AG08396 (cell line): ENCODE data around the gene OR5A2.
"Not testable (repeated sequence)": the region's sequence is repeated elsewhere in the genome, so short reads cannot be mapped to it uniquely, and the experiment has no call there.

Experiments used
- DNase-seq: peaks from one replicate; pipeline ENCODE4 v3.0.0; 2012; ENCODE audit warnings: low spot score, mixed read lengths

The OR5A2 gene

GRCh38 chr11:59426361-59427067 lies at the start of gene OR5A2:
TSS of gene OR5A2 (minus strand) at chr11:59426413. CDS start at chr11:59422953, 3,460 bp downstream.
- no peak for DNase-seq

GRCh38 chr11:59475176-59475575 lies 49.0 kb upstream of the OR5A2 start:
- DNase-seq, result no peak

GRCh38 chr11:59473015-59473414 lies 46.8 kb upstream of the OR5A2 start, which contains the start of gene OR4D10:
TSS of gene OR4D10 (plus strand) at chr11:59473315. CDS start at chr11:59477430, 4,115 bp downstream.
- no peak for DNase-seq

- DNase-seq, result peak; percentile 4
Observed at GRCh38 chr11:59463190-59463641, 37.0 kb upstream of the OR5A2 start.

GRCh38 chr11:59459916-59460315 lies 33.7 kb upstream of the OR5A2 start:
- DNase-seq, result no peak

- no peak for DNase-seq
Observed at GRCh38 chr11:59456661-59457060, 30.4 kb upstream of the OR5A2 start, which contains the start of gene OR4D6. TSS of gene OR4D6 (plus strand) at chr11:59456961. CDS start at chr11:59456961, 0 bp downstream.

- DNase-seq, result no peak
Observed at GRCh38 chr11:59448484-59448883, 22.3 kb upstream of the OR5A2 start.

- not testable (repeated sequence) for DNase-seq
Observed at GRCh38 chr11:59445624-59446023, 19.4 kb upstream of the OR5A2 start.

- DNase-seq, result no peak
Observed at GRCh38 chr11:59437770-59438169, 11.6 kb upstream of the OR5A2 start.

- DNase-seq, result no peak
Observed at GRCh38 chr11:59436169-59436568, 10.0 kb upstream of the OR5A2 start, which contains the start of gene OR5A1. TSS of gene OR5A1 (plus strand) at chr11:59436469. CDS start at chr11:59443169, 6,700 bp downstream.

GRCh38 chr11:59429924-59430516 lies 3.8 kb upstream of the OR5A2 start:
- peak; percentile 45 for DNase-seq

GRCh38 chr11:59427068-59427382 lies 812 bp upstream of the OR5A2 start:
- DNase-seq, result no peak

GRCh38 chr11:59425131-59425530 lies 1.1 kb downstream of the OR5A2 start:
- no peak for DNase-seq

- no peak for DNase-seq
Observed at GRCh38 chr11:59423835-59424234, 2.4 kb downstream of the OR5A2 start.

GRCh38 chr11:59418156-59418555 lies 8.1 kb downstream of the OR5A2 start:
- DNase-seq, result no peak

- DNase-seq, result no peak
Observed at GRCh38 chr11:59417023-59417422, 9.2 kb downstream of the OR5A2 start.

GRCh38 chr11:59416613-59417012 lies 9.6 kb downstream of the OR5A2 start:
- DNase-seq, result no peak

- DNase-seq, result no peak
Observed at GRCh38 chr11:59415111-59415510, 11.1 kb downstream of the OR5A2 start.

- no peak for DNase-seq
Observed at GRCh38 chr11:59413646-59414045, 12.6 kb downstream of the OR5A2 start.

- no peak for DNase-seq
Observed at GRCh38 chr11:59403546-59403945, 22.7 kb downstream of the OR5A2 start.

- no peak for DNase-seq
Observed at GRCh38 chr11:59401262-59401552, 25.0 kb downstream of the OR5A2 start.

- no peak for DNase-seq
Observed at GRCh38 chr11:59400461-59401261, 25.6 kb downstream of the OR5A2 start.

- no peak for DNase-seq
Observed at GRCh38 chr11:59394186-59394585, 32.0 kb downstream of the OR5A2 start.
